H1 (cell line): ENCODE measurements around the gene SMURF2. TPM values are rescaled to one million over a fixed set of nuclear protein-coding genes. Genes with fewer than 3 reads are reported as not detected.
A peak's percentile ranks its signal among the peaks of the same experiment; 100 is the strongest.

ENCODE experiments used
- CTCF ChIA-PET: fragments of 300-600 bp; sonication (Branson Sonifier 250); formaldehyde crosslinking; loops from one replicate; lab custom pipeline; 2021; ENCODE audit not compliant: partially characterized antibody; lab: Charles Lee
- POLR2A ChIA-PET: fragments of 300-600 bp; sonication (Branson Sonifier 250); formaldehyde crosslinking; loops from one replicate; lab custom pipeline; 2021; ENCODE audit warnings: inconsistent platforms; ENCODE audit not compliant: partially characterized antibody; lab: Charles Lee
- DNase-seq, 2 experiments: peaks; one replicate each; pipeline versions ENCODE4 v3.0.0 to v3.0.0-alpha.2; 2010 to 2022; ENCODE audit warnings: low spot score in 2 of 2, low read depth in 1 of 2, mixed read lengths in 1 of 2
- FAIRE-seq: peaks from 2 replicates; lab custom pipeline; 2011; peaks lifted over from hg19 to GRCh38; lab: Jason Lieb, UNC
- H2AFZ ChIP-seq: 2 replicates; pipeline ENCODE4 v1.8.1; 2012; ENCODE audit warnings: low read length, inconsistent platforms
- H2AK5ac ChIP-seq: 2 replicates; pipeline ENCODE4 v1.6.1; 2013; ENCODE audit warnings: low read depth, low read length
- H2BK120ac ChIP-seq: replicated peaks from 2 replicates; pipeline ENCODE3; 2013; ENCODE audit warnings: low read depth, low read length, inconsistent platforms
- H2BK12ac ChIP-seq: 2 replicates; pipeline ENCODE4 v1.6.1; 2013; ENCODE audit warnings: low read depth, low read length
- H2BK15ac ChIP-seq: 2 replicates; pipeline ENCODE4 v1.6.1; 2013; ENCODE audit warnings: low read length
- H2BK20ac ChIP-seq: 2 replicates; pipeline ENCODE4 v1.6.1; 2013; ENCODE audit warnings: low read length
- H2BK5ac ChIP-seq: 2 replicates; pipeline ENCODE4 v1.6.1; 2013; ENCODE audit warnings: low read depth, low read length
- H3K14ac ChIP-seq: 2 replicates; pipeline ENCODE4 v1.6.1; 2013; ENCODE audit warnings: inconsistent platforms; ENCODE audit not compliant: insufficient read length
- H3K18ac ChIP-seq: 2 replicates; pipeline ENCODE4 v1.6.1; 2013; ENCODE audit warnings: low read length; ENCODE audit errors: extremely low read depth
- H3K23ac ChIP-seq: 2 replicates; pipeline ENCODE4 v1.6.1; 2013; ENCODE audit warnings: inconsistent platforms; ENCODE audit not compliant: insufficient read length
- H3K23me2 ChIP-seq: 2 replicates; pipeline ENCODE4 v1.6.1; 2013; ENCODE audit warnings: low read depth, low read length
- H3K27ac ChIP-seq: 2 replicates; pipeline ENCODE4 v1.6.1; 2011; ENCODE audit warnings: low read depth, low read length, inconsistent platforms
- H3K27me3 ChIP-seq, 4 experiments: replicated peaks in 1 of 4; 1 replicate in 1 of 4; 2 replicates in 3 of 4; pipeline versions ENCODE4 v1.6.1 to v1.8.1; 2011 to 2013; ENCODE audit warnings: low read length in 3 of 4, mild to moderate bottlenecking in 3 of 4, inconsistent platforms in 2 of 4, mixed read lengths in 2 of 4, moderate library complexity in 1 of 4; ENCODE audit not compliant: control insufficient read depth in 3 of 4, insufficient read depth in 3 of 4; ENCODE audit errors: extremely low read depth in 1 of 4
- H3K36me3 ChIP-seq, 4 experiments: 2 replicates each; pipeline versions ENCODE4 v1.6.1 to v1.8.1; 2011 to 2013; ENCODE audit warnings: mild to moderate bottlenecking in 4 of 4, low read length in 3 of 4, moderate library complexity in 2 of 4, control low read depth in 1 of 4, inconsistent platforms in 1 of 4; ENCODE audit not compliant: insufficient read depth in 4 of 4, control insufficient read depth in 2 of 4
- H3K4ac ChIP-seq: replicated peaks from 2 replicates; pipeline ENCODE3; 2013; ENCODE audit warnings: low read length, low read depth, mixed read lengths, inconsistent platforms; ENCODE audit not compliant: insufficient read length
- H3K4me1 ChIP-seq, 4 experiments: replicated peaks in 1 of 4; 1 replicate in 1 of 4; 2 replicates in 3 of 4; pipeline versions ENCODE4 v1.6.1 to v1.8.1; 2011 to 2013; ENCODE audit warnings: low read length in 3 of 4, inconsistent platforms in 2 of 4, mixed read lengths in 1 of 4; ENCODE audit not compliant: insufficient read depth in 4 of 4, control insufficient read depth in 3 of 4
- H3K4me2 ChIP-seq, 2 experiments: 2 replicates each; pipeline versions ENCODE4 v1.6.1 to v1.8.1; 2011 to 2013; ENCODE audit warnings: low read depth in 2 of 2, low read length in 2 of 2, control low read depth in 1 of 2, inconsistent platforms in 1 of 2, mild to moderate bottlenecking in 1 of 2; ENCODE audit not compliant: insufficient read depth in 1 of 2
- H3K4me3 ChIP-seq, 4 experiments: fragments of 200-600, 300-600 bp in 1 of 4; sonication (generic), shearing (Covaris generic), sonication (Bioruptor Twin) in 1 of 4; 2 replicates each; pipeline versions ENCODE4 v1.5.1 to v1.8.1; 2011 to 2016; ENCODE audit warnings: low read length in 4 of 4, low read depth in 3 of 4, control low read depth in 2 of 4, inconsistent platforms in 2 of 4, mild to moderate bottlenecking in 2 of 4, mixed read lengths in 1 of 4, moderate library complexity in 1 of 4; ENCODE audit not compliant: insufficient read depth in 2 of 4; ENCODE audit errors: extremely low read depth in 1 of 4
- H3K56ac ChIP-seq: replicated peaks from 2 replicates; pipeline ENCODE3; 2013; ENCODE audit warnings: low read depth, mild to moderate bottlenecking, mixed read lengths, low read length, inconsistent platforms; ENCODE audit not compliant: insufficient read length
- H3K79me1 ChIP-seq: 2 replicates; pipeline ENCODE4 v1.6.1; 2013; ENCODE audit warnings: low read depth, low read length, control low read depth
- H3K79me2 ChIP-seq, 2 experiments: 2 replicates each; pipeline versions ENCODE4 v1.6.1 to v1.8.1; 2012 to 2013; ENCODE audit warnings: low read length in 2 of 2, mild to moderate bottlenecking in 2 of 2, inconsistent platforms in 1 of 2; ENCODE audit not compliant: insufficient read depth in 2 of 2, control insufficient read depth in 1 of 2
- H3K9ac ChIP-seq, 4 experiments: replicated peaks in 1 of 4; 1 replicate in 1 of 4; 2 replicates in 3 of 4; pipeline versions ENCODE4 v1.6.1 to v1.8.1; 2011 to 2013; ENCODE audit warnings: low read depth in 3 of 4, low read length in 3 of 4, control low read depth in 2 of 4, mild to moderate bottlenecking in 2 of 4, moderate library complexity in 2 of 4, inconsistent platforms in 1 of 4; ENCODE audit errors: extremely low read depth in 1 of 4
- H3K9me3 ChIP-seq, 2 experiments: 2 replicates each; pipeline versions ENCODE4 v1.6.1 to v1.8.1; 2012 to 2013; ENCODE audit warnings: mild to moderate bottlenecking in 2 of 2, moderate library complexity in 2 of 2, control low read depth in 1 of 2, inconsistent platforms in 1 of 2, low read depth in 1 of 2, low read length in 1 of 2, mixed read lengths in 1 of 2; ENCODE audit not compliant: insufficient read depth in 2 of 2
- H4K20me1 ChIP-seq, 2 experiments: replicated peaks in 1 of 2; 2 replicates each; pipeline versions ENCODE3 to v1.8.1; 2011 to 2013; ENCODE audit warnings: inconsistent platforms in 2 of 2, low read length in 2 of 2, mild to moderate bottlenecking in 1 of 2; ENCODE audit not compliant: insufficient read depth in 2 of 2, control insufficient read depth in 1 of 2
- H4K5ac ChIP-seq: 2 replicates; pipeline ENCODE4 v1.6.1; 2013; ENCODE audit warnings: low read length, low read depth, mixed read lengths, inconsistent platforms; ENCODE audit not compliant: insufficient read length
- H4K8ac ChIP-seq: 2 replicates; pipeline ENCODE4 v1.8.0; 2013; ENCODE audit warnings: mild to moderate bottlenecking, moderate library complexity, low read length, inconsistent platforms; ENCODE audit not compliant: insufficient read depth; ENCODE audit errors: extremely low read depth
- H4K91ac ChIP-seq: replicated peaks from 2 replicates; pipeline ENCODE3; 2013; ENCODE audit warnings: low read length, mixed read lengths, inconsistent platforms; ENCODE audit not compliant: insufficient read length
- BACH1 ChIP-seq: IDR thresholded peaks from 2 replicates; pipeline ENCODE4 v1.6.1; 2012; ENCODE audit warnings: low read length, improper control_type of control experiment
- EZH2 ChIP-seq: fragments of 200-600 bp; sonication (generic); IDR thresholded peaks from 2 replicates; pipeline ENCODE4 v1.7.1; 2012; ENCODE audit warnings: low read depth, mild to moderate bottlenecking, moderate library complexity, low read length, inconsistent platforms; ENCODE audit not compliant: severe bottlenecking
- POLR2A ChIP-seq, 2 experiments: IDR thresholded peaks; 1 replicate in 1 of 2; 2 replicates in 1 of 2; pipeline ENCODE4 v1.6.1; 2011; ENCODE audit warnings: low read depth in 2 of 2, low read length in 2 of 2, mild to moderate bottlenecking in 2 of 2; ENCODE audit errors: control extremely low read depth in 1 of 2
- POLR2AphosphoS5 ChIP-seq: IDR thresholded peaks from 2 replicates; pipeline ENCODE4 v1.6.1; 2011; ENCODE audit warnings: low read depth, low read length
- RBBP5 ChIP-seq: IDR thresholded peaks from 2 replicates; pipeline ENCODE4 v1.7.1; 2012; ENCODE audit warnings: low read depth, mild to moderate bottlenecking, inconsistent platforms, low read length, moderate library complexity, borderline replicate concordance
- RXRA ChIP-seq: IDR thresholded peaks from 2 replicates; pipeline ENCODE4 v1.6.1; 2011; ENCODE audit warnings: low read depth, mild to moderate bottlenecking, low read length, moderate library complexity; ENCODE audit not compliant: insufficient read depth
- TEAD4 ChIP-seq: IDR thresholded peaks from 2 replicates; pipeline ENCODE4 v1.6.1; 2012; ENCODE audit warnings: low read depth, low read length, inconsistent platforms, mixed read lengths
- WGBS, 2 experiments: shearing (Covaris generic) in 1 of 2; methylation state at CpG; one replicate each; pipeline versions ENCODE4 v1.1.6 to v1.1.7; 2013 to 2015; ENCODE audit warnings: low lambda C conversion rate in 2 of 2, mixed read lengths in 2 of 2, inconsistent platforms in 1 of 2, low coverage in 1 of 2, missing lambda C conversion rate in 1 of 2; ENCODE audit not compliant: insufficient replicate concordance in 2 of 2, insufficient coverage in 1 of 2, insufficient read length in 1 of 2; ENCODE audit errors: extremely low coverage in 1 of 2, missing lambda C conversion rate in 1 of 2; 5-methylcytosine and 5-hydroxymethylcytosine counted together
- polyA plus RNA-seq, 7 experiments: library from polyadenylated mRNA; depleted of rRNA in 3 of 7; stranded (reverse) in 5 of 7; unstranded in 2 of 7; fragments of >200 nt in 5 of 7; fragments of 200-250 nt in 2 of 7; gene quantifications; 1 replicate in 5 of 7; 2 replicates in 1 of 7; 4 replicates in 1 of 7; pipeline versions ENCODE4 v1.2.1 to v1.2.3, GENCODE V29; 2011 to 2013; ENCODE audit warnings: missing spikeins in 2 of 7, mixed read lengths in 2 of 7
- total RNA-seq: library from RNA; stranded (reverse); fragmentation: NEBNext Ultra II Directional; extraction: Animal tissue kit (Norgen Biotek cat#: 25700); gene quantifications from 2 replicates; pipeline ENCODE4 v1.2.1, GENCODE V29; 2021

SMURF2 gene
- total and polyA plus RNA-seq, 2 of the 8 experiments (the other 6 are each of a cell fraction or from before 2014, with no cell fraction given), result 7.2 to 29.2 TPM

DNA sequence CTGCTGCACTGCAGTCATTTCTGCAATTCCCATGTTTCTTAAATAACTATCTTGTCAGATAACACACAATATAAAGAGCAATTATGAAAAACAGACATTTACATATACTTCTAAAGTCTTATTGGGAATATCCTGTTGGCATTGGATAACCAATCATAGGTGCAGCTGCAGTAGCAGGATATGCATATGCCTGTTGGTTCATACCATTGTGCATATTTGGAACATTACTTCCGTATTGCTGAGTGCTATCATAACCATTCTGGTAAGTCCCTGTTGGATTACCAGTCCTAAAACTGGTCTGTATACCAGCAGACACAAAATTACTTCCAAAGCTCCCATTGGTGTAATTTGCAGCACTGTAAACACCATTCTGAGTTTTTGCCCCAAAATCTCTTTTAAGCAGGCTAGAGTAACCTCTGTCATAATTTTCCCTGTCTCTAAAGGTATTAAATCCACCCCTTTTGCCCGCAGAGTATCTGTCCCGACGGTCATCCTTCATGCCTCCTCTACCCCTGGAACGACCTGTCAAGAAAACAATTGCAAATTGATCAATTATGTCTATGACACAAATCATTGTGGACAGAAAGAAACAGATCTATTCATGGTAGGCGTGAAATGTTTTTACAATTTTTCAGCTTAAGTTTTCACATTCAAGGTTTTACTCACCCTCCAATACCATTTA lies 162.2 kb downstream of the SMURF2 start:
- CTCF ChIA-PET, result interaction anchor here (0.6 kb wide), 1 partner anchor 54 kb away, joined by 3 read pairs; no protein-coding TSS in a partner anchor
- no peak overlapping the region; the same call in 1 of the 2 replicates for H4K8ac ChIP-seq
- no peak for FAIRE-seq

More for the DNA sequence above, 162.2 kb downstream of the SMURF2 start:
- Histone ChIP-seq H3K56ac (no peak overlapping the region), H2BK12ac (no peak overlapping the region), H4K91ac (no peak overlapping the region), H4K20me1 (peaks cover 14 to 21% of the 10 kb centered on the region in 2 experiments), H3K14ac (peak overlapping the region; percentile 18), H3K36me3 (peaks cover 47 to 73% (median 55%) of the 10 kb centered on the region in 4 experiments), H3K23ac (no peak overlapping the region), H2BK5ac (no peak overlapping the region), H3K9me3 (no peaks in the 10 kb centered on the region), H3K9ac (no peak overlapping the region; a peak in 1 of 7 replicates), H2BK120ac (no peak overlapping the region), H3K18ac (no peak overlapping the region), H2AFZ (no peak overlapping the region), H3K4ac (no peak overlapping the region), H3K4me2 (no peak overlapping the region; a peak in 1 of 4 replicates), H3K27me3 (no peaks in the 10 kb centered on the region), H3K27ac (no peak overlapping the region), H3K23me2 (peaks cover 6% of the 10 kb centered on the region), H4K5ac (no peak overlapping the region), H3K79me1 (peaks cover 6% of the 10 kb centered on the region), H2BK15ac (no peak overlapping the region), H3K4me1 (peaks cover 0 to 7% (median 4%) of the 10 kb centered on the region in 4 experiments; a peak in 5 of 7 replicates), H2BK20ac (no peak overlapping the region), H2AK5ac (no peak overlapping the region), H3K4me3 (no peak overlapping the region), H3K79me2 (peaks cover 16 to 66% of the 10 kb centered on the region in 2 experiments)
- 90% methylated on average over 6 of the region's 6 CpGs; no CpG with 5 or more reads in 1 of the 2 experiments for WGBS, 2 experiments
- POLR2A ChIA-PET, result interaction anchor here (1.1 to 11.8 kb wide), 12 partner anchors 5 to 242 kb away, joined by 3 to 320 read pairs (median 6); partner anchors contain the start of genes CEP95 and DDX5
- DNase-seq, result no peak
- TF ChIP-seq RBBP5 (no peak), TEAD4 (no peak), RXRA (no peak), POLR2A (IDR thresholded peaks at IDR 0.05; ENCODE audit: control extremely low read depth in 1 of 2, low read depth in 2 of 2, low read length in 2 of 2) (peak in 1 of 2 experiments; percentile 43; a peak in 2 of 3 replicates), EZH2 (no peak), POLR2AphosphoS5 (peak; percentile 90; the same call in 1 of the 2 replicates), BACH1 (no peak)
